HUDEP-2 (cell line): ENCODE results near the gene ABCC2.

ENCODE experiments used
- DNase-seq, 76 experiments: peaks; one replicate each; lab custom pipeline; 2025; ENCODE audit not compliant: unreplicated experiment in 76 of 76; lab: John Stamatoyannopoulos, UW

The ABCC2 gene

GRCh38 chr10:99770408-99771045 lies 11.9 kb upstream of the ABCC2 start:
- no peak for DNase-seq

GRCh38 chr10:99775850-99776249 lies 6.6 kb upstream of the ABCC2 start:
- peak in 5 of 76 experiments; percentile 2 to 31 (median 4) for DNase-seq

GRCh38 chr10:99777918-99778714 lies 4.3 kb upstream of the ABCC2 start:
- peak in 2 of 76 experiments; percentile 0 to 4 for DNase-seq

- DNase-seq: no peak
Measured at GRCh38 chr10:99779335-99779734, 3.1 kb upstream of the ABCC2 start.

- no peak for DNase-seq
Measured at GRCh38 chr10:99781734-99782429, 558 bp upstream of the ABCC2 start.

GRCh38 chr10:99784016-99784726 lies 1.7 kb downstream of the ABCC2 start:
- no peak for DNase-seq

GRCh38 chr10:99784727-99785441 lies 2.4 kb downstream of the ABCC2 start:
- no peak for DNase-seq

- no peak for DNase-seq
Measured at GRCh38 chr10:99785646-99786045, 3.2 kb downstream of the ABCC2 start.

- DNase-seq: no peak
Measured at GRCh38 chr10:99787311-99787710, 4.9 kb downstream of the ABCC2 start.

GRCh38 chr10:99787782-99788445 lies 5.5 kb downstream of the ABCC2 start:
- no peak for DNase-seq

GRCh38 chr10:99788598-99789256 lies 6.3 kb downstream of the ABCC2 start:
- no peak for DNase-seq

- no peak for DNase-seq
Measured at GRCh38 chr10:99791831-99792230, 9.4 kb downstream of the ABCC2 start.

GRCh38 chr10:99793819-99794218 lies 11.4 kb downstream of the ABCC2 start:
- DNase-seq: no peak

- no peak for DNase-seq
Measured at GRCh38 chr10:99796928-99797327, 14.5 kb downstream of the ABCC2 start.

- no peak for DNase-seq
Measured at GRCh38 chr10:99798031-99798430, 15.6 kb downstream of the ABCC2 start.

GRCh38 chr10:99798920-99799319 lies 16.5 kb downstream of the ABCC2 start:
- DNase-seq: no peak

- no peak for DNase-seq
Measured at GRCh38 chr10:99799613-99800012, 17.2 kb downstream of the ABCC2 start.

- no peak for DNase-seq
Measured at GRCh38 chr10:99804471-99804870, 22.0 kb downstream of the ABCC2 start.

- DNase-seq: no peak
Measured at GRCh38 chr10:99805190-99805589, 22.8 kb downstream of the ABCC2 start.
